Inflammatory macrophage treated with lipopolysaccharide for 4 hours (primary cell): ENCODE results near the gene NPIPB8.
"Not testable (repeated sequence)": the region's sequence is repeated elsewhere in the genome, so short reads cannot be mapped to it uniquely, and the experiment has no call there.

Source experiments
- DNase-seq: peaks from one replicate; pipeline ENCODE4 v3.0.0-alpha.2; 2020

NPIPB8 gene

DNA sequence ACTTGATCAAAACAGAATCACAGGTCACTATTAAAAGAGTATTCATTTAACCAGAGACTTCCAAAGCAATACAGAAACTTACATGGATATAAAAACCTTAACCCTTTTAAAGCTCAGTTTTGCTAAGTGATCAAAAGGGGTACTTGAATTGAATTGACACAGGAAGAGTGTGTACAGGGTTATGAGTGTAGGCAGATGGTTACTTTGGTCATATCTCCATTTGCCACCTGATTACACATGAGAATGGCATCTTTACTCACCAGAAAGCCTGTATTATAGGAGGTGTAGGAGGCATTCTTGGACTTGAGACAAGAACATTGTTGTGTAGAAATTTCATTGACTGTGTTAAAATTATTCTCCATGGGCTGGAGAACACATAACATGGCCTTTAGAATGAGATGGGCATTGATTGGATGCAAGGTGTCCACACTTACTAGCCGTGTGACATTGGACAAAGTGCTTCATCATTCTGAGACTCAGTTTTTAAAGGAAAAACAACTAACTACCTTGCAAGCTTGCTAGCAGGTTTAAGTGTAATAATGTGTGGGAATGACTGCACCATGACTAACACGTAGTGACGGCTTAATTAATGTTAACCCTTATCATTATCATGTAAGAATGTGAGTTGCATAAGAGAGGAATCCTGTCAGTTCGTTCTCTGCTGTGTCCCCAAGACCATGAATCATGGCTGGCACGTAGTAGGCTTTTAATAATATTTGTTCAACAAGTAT, 1.6 kb upstream of the NPIPB8 start:
- DNase-seq, result not testable (repeated sequence)

GRCh38 chr16:28638359-28638758, 494 bp downstream of the NPIPB8 start:
- not testable (repeated sequence) for DNase-seq

- DNase-seq, result not testable (repeated sequence)
These were observed 2.1 kb downstream of the NPIPB8 start for GRCh38 chr16:28639959-28640358.

DNA sequence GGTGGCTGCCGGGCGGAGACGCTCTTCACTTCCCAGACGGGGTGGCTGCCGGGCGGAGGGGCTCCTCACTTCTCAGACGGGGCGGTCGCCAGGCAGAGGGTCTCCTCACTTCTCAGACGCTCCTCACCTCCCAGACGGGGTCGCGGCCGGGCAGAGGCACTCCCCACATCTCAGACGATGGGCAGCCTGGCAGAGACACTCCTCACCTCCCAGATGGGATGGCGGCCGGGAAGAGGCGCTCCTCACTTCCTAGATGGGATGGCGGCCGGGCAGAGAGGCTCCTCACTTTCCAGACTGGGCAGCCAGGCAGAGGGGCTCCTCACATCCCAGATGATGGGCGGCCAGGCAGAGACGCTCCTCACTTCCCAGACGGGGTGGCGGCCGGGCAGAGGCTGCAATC, 28.4 kb downstream of the NPIPB8 start:
- not testable (repeated sequence) for DNase-seq

DNA sequence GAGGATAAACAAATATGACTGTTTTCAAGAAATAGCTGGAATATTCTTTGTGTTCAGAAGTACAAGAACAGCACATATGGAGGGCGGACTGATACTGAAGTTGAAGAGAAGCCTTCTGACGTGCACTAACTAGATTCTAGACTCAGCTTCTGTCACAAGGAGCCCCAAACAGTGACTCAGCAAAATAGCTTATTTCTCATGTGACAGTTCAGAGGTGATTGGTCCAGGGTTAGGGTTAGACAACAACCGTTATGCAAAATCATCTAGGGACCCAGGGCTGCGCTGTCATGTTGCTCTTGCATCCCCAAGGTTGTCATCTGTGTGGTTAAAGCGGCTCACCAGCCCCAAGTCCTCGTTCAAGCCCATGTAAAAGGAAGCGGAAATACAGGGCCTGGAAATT, 29.6 kb downstream of the NPIPB8 start:
- DNase-seq, result not testable (repeated sequence)

DNA sequence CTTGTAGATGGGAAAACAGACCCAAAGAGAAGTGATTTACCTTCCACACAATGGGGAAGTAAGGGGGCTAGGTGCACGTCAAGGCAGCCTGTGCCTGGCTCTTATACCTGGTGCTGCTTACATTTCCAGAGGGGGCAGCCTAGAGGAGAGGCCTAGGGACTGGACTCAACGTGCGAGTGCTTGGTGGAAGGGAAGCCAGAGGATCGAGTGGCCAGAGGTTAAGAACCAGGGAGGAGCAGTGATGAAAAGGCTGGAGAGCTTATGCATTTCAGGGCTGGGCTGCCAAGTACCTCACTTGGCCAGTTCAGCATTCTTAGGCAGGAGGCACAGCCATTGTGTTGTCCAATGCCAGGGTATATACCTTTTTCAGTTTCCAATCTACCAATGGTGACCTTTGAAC, 30.3 kb downstream of the NPIPB8 start:
- not testable (repeated sequence) for DNase-seq

GRCh38 chr16:28688327-28688952, 50.6 kb downstream of the NPIPB8 start:
- not testable (repeated sequence) for DNase-seq

- DNase-seq, result not testable (repeated sequence)
These were observed 51.6 kb downstream of the NPIPB8 start for GRCh38 chr16:28689425-28689824.

GRCh38 chr16:28691722-28692121, 53.9 kb downstream of the NPIPB8 start:
- DNase-seq, result not testable (repeated sequence)

DNA sequence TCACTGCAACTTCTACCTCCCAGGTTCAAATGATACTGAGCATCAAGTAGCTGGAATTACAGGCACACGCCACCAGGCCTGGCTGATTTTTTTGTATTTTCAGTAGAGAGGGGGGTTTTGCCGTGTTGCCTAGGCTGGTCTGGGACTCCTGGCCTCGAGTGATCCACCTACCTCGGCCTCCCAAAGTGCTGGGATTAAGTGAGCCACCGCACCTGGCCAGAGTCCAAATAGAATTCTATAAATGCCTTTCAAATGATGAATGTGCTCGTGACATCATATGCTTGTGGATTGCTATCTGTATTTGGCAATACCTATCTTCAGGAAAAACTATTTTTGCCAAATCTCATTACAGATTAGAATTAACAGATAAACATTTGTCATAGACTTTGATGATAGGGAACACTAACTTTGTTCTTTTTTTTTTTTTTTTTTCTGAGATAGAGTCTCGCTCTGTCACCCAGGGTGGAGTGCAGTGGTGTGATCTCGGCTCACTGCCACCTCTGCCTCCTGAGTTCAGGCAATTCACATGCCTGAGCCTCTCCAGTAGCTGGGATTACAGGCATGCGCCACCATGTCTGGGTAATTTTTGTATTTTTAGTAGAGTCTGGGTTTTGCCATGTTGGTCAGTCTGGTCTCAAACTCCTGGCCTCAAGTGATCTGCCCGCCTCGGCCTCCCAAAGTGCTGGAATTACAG, 55.5 kb downstream of the NPIPB8 start:
- DNase-seq, result not testable (repeated sequence)

- DNase-seq, result not testable (repeated sequence)
These were observed 61.9 kb downstream of the NPIPB8 start for GRCh38 chr16:28699792-28700191.

- not testable (repeated sequence) for DNase-seq
These were observed 62.5 kb downstream of the NPIPB8 start for GRCh38 chr16:28700349-28700748.

GRCh38 chr16:28701384-28701783, 63.5 kb downstream of the NPIPB8 start:
- not testable (repeated sequence) for DNase-seq

- DNase-seq, result not testable (repeated sequence)
These were observed 66.4 kb downstream of the NPIPB8 start for GRCh38 chr16:28704246-28704645.
